Measurements from ENCODE around the gene POLR3A. TPM values are rescaled to one million over a fixed set of nuclear protein-coding genes. Genes with fewer than 3 reads are reported as not detected.

The POLR3A gene
- total RNA-seq, 1 donor, result 11.9 TPM

GRCh38 chr10:78025685-78026364 lies 3.5 kb downstream of the POLR3A start:
- peak overlapping the region; percentile 41 for H3K4me3 ChIP-seq (ENCODE audit: insufficient read depth, low read length)
- peak overlapping the region; percentile 68 for H3K4me2 ChIP-seq (ENCODE audit: insufficient read depth, low read length)
- peaks cover 30% of the 10 kb centered on the region for H3K4me1 ChIP-seq (ENCODE audit: insufficient read depth, low read length)
- H3K79me2 ChIP-seq (ENCODE audit: insufficient read depth, low read length), result peaks cover 33% of the 10 kb centered on the region
- DNase-seq (ENCODE audit: insufficient read length, low spot score, missing footprints), result peak; percentile 85
- H2AFZ ChIP-seq (ENCODE audit: low read length), result peak overlapping the region; percentile 56
- H3K36me3 ChIP-seq (ENCODE audit: insufficient read depth, low read length), result peaks cover 51% of the 10 kb centered on the region
- no peaks in the 10 kb centered on the region for H3K27me3 ChIP-seq (ENCODE audit: insufficient read depth, low read length)
- peaks cover 15% of the 10 kb centered on the region for H4K20me1 ChIP-seq (ENCODE audit: insufficient read depth, low read length)
- H3K27ac ChIP-seq (ENCODE audit: low read depth, low read length), result peak overlapping the region; percentile 89
- H3K9me3 ChIP-seq (ENCODE audit: low read depth, low read length), result no peaks in the 10 kb centered on the region
- no peak for TF ChIP-seq CTCF (IDR thresholded peaks at IDR 0.05; ENCODE audit: extremely low read depth, low read depth, low read length)

- H2AFZ ChIP-seq (ENCODE audit: low read length), result no peak overlapping the region
- no peak overlapping the region for H3K4me2 ChIP-seq (ENCODE audit: insufficient read depth, low read length)
- no peak for DNase-seq (ENCODE audit: insufficient read length, low spot score, missing footprints)
- H3K36me3 ChIP-seq (ENCODE audit: insufficient read depth, low read length), result peaks cover 70% of the 10 kb centered on the region
- H3K4me1 ChIP-seq (ENCODE audit: insufficient read depth, low read length), result peaks cover 27% of the 10 kb centered on the region
- peaks cover 28% of the 10 kb centered on the region for H3K79me2 ChIP-seq (ENCODE audit: insufficient read depth, low read length)
- peaks cover 15% of the 10 kb centered on the region for H4K20me1 ChIP-seq (ENCODE audit: insufficient read depth, low read length)
- no peak overlapping the region for H3K27ac ChIP-seq (ENCODE audit: low read depth, low read length)
- TF ChIP-seq CTCF (IDR thresholded peaks at IDR 0.05; ENCODE audit: extremely low read depth, low read depth, low read length), result no peak
- no peaks in the 10 kb centered on the region for H3K9me3 ChIP-seq (ENCODE audit: low read depth, low read length)
- no peaks in the 10 kb centered on the region for H3K27me3 ChIP-seq (ENCODE audit: insufficient read depth, low read length)
- H3K4me3 ChIP-seq (ENCODE audit: insufficient read depth, low read length), result no peak overlapping the region
These were observed 5.6 kb downstream of the POLR3A start for GRCh38 chr10:78023741-78024140.

GRCh38 chr10:78021201-78021600 lies 8.1 kb downstream of the POLR3A start:
- H4K20me1 ChIP-seq (ENCODE audit: insufficient read depth, low read length), result peaks cover 2% of the 10 kb centered on the region
- no peak overlapping the region for H3K4me3 ChIP-seq (ENCODE audit: insufficient read depth, low read length)
- no peak overlapping the region for H3K4me2 ChIP-seq (ENCODE audit: insufficient read depth, low read length)
- no peak for TF ChIP-seq CTCF (IDR thresholded peaks at IDR 0.05; ENCODE audit: extremely low read depth, low read depth, low read length)
- no peak overlapping the region for H2AFZ ChIP-seq (ENCODE audit: low read length)
- peaks cover 12% of the 10 kb centered on the region for H3K4me1 ChIP-seq (ENCODE audit: insufficient read depth, low read length)
- H3K27ac ChIP-seq (ENCODE audit: low read depth, low read length), result no peak overlapping the region
- H3K79me2 ChIP-seq (ENCODE audit: insufficient read depth, low read length), result peaks cover 2% of the 10 kb centered on the region
- peaks cover 95% of the 10 kb centered on the region for H3K36me3 ChIP-seq (ENCODE audit: insufficient read depth, low read length)
- no peaks in the 10 kb centered on the region for H3K9me3 ChIP-seq (ENCODE audit: low read depth, low read length)
- DNase-seq (ENCODE audit: insufficient read length, low spot score, missing footprints), result no peak
- H3K27me3 ChIP-seq (ENCODE audit: insufficient read depth, low read length), result no peaks in the 10 kb centered on the region

- Histone ChIP-seq H3K4me1 (ENCODE audit: insufficient read depth, low read length) (no peaks in the 10 kb centered on the region), H3K36me3 (ENCODE audit: insufficient read depth, low read length) (peaks cover 93% of the 10 kb centered on the region), H3K79me2 (ENCODE audit: insufficient read depth, low read length) (no peaks in the 10 kb centered on the region), H3K9me3 (ENCODE audit: low read depth, low read length) (no peaks in the 10 kb centered on the region), H3K4me2 (ENCODE audit: insufficient read depth, low read length) (no peak overlapping the region), H4K20me1 (ENCODE audit: insufficient read depth, low read length) (no peaks in the 10 kb centered on the region), H3K27ac (ENCODE audit: low read depth, low read length) (no peak overlapping the region), H2AFZ (ENCODE audit: low read length) (no peak overlapping the region), H3K4me3 (ENCODE audit: insufficient read depth, low read length) (no peak overlapping the region), H3K27me3 (ENCODE audit: insufficient read depth, low read length) (no peaks in the 10 kb centered on the region)
- no peak for TF ChIP-seq CTCF (IDR thresholded peaks at IDR 0.05; ENCODE audit: extremely low read depth, low read depth, low read length)
- no peak for DNase-seq (ENCODE audit: insufficient read length, low spot score, missing footprints)
These were observed 10.1 kb downstream of the POLR3A start for GRCh38 chr10:78019264-78019663.

Measured in osteoblast (primary cell).